Thoracic aorta (tissue), 2 donors: ENCODE results near the gene PPARGC1A. TPM values are rescaled to one million over a fixed set of nuclear protein-coding genes. Genes with fewer than 3 reads are reported as not detected.

Experiments used
- ATAC-seq: fragments of 150-250 bp; one replicate; pipeline ENCODE4 v1.8.0; 2017; ENCODE audit warnings: low read depth; ENCODE audit not compliant: insufficient number of reproducible peaks, low FRiP score
- DNase-seq: peaks from one replicate; pipeline ENCODE4 v3.0.0-alpha.2; 2020; ENCODE audit warnings: low spot score
- H3K27ac ChIP-seq, 2 donors: fragments of 200-600 bp; sonication (generic); 1 replicate in 1 of 2; 2 replicates in 1 of 2; pipeline ENCODE4 v1.5.1; 2016; ENCODE audit warnings: mild to moderate bottlenecking in 2 of 2, moderate library complexity in 2 of 2
- H3K27me3 ChIP-seq: fragments of 200-600 bp; sonication (generic); replicated peaks from 2 replicates; pipeline ENCODE4 v1.6.0; 2016; ENCODE audit warnings: mild to moderate bottlenecking; ENCODE audit not compliant: insufficient read depth
- H3K36me3 ChIP-seq: fragments of 200-600 bp; sonication (generic); one replicate; pipeline ENCODE4 v1.5.1; 2016
- H3K4me1 ChIP-seq, 2 donors: fragments of 200-600 bp; sonication (generic); 1 replicate in 1 of 2; 2 replicates in 1 of 2; pipeline versions ENCODE4 v1.5.1 to v1.6.0; 2016; ENCODE audit warnings: low read depth in 2 of 2, mild to moderate bottlenecking in 1 of 2; ENCODE audit not compliant: control insufficient read depth in 1 of 2
- H3K4me3 ChIP-seq: fragments of 200-600 bp; sonication (generic); 2 replicates; pipeline ENCODE4 v1.5.1; 2016; ENCODE audit warnings: mild to moderate bottlenecking
- H3K9me3 ChIP-seq: fragments of 200-600 bp; sonication (generic); 2 replicates; pipeline ENCODE4 v1.5.1; 2016
- total RNA-seq, 2 donors: library from RNA; depleted of rRNA; stranded (reverse); fragments of >200 nt; gene quantifications; one replicate each; pipeline versions ENCODE4 v1.1.0 to v1.2.3, GENCODE V29; 2016
- TF ChIP-seq, protein P1 (sequence below): fragments of 200-600 bp; sonication (generic); IDR thresholded peaks from one replicate; pipeline ENCODE4 v1.5.1; 2019; ENCODE audit warnings: antibody characterized with exemption

Gene PPARGC1A
- total RNA-seq, 2 donors from 2014 or later, result 0.41 to 1.3 TPM

DNA sequence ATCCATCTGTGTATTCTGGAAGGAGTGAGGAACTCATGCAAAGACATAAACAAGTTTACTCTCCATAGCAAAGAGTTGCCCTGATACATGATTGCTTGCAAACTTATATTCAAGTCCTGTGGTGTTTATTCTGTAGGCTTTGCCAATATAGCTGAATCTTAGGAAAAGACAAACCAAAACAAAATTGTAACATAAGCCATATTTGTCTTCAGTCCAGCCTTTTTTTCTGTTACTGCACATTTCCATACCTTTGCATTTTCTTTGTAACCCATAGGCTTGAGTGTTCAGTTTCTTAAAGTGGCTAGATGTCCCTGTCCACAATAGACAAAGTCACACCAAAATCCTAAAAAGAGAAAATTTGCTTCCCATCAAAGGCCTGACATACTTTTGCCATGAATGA, 120.4 kb downstream of the PPARGC1A start:
- H3K4me3 ChIP-seq, result no peak overlapping the region
- H3K4me1 ChIP-seq, result no peaks in the 10 kb centered on the region
- no peaks in the 10 kb centered on the region for H3K36me3 ChIP-seq
- H3K27me3 ChIP-seq, result no peaks in the 10 kb centered on the region
- no peak for ATAC-seq
- no peaks in the 10 kb centered on the region for H3K9me3 ChIP-seq
- TF ChIP-seq, protein P1, sequence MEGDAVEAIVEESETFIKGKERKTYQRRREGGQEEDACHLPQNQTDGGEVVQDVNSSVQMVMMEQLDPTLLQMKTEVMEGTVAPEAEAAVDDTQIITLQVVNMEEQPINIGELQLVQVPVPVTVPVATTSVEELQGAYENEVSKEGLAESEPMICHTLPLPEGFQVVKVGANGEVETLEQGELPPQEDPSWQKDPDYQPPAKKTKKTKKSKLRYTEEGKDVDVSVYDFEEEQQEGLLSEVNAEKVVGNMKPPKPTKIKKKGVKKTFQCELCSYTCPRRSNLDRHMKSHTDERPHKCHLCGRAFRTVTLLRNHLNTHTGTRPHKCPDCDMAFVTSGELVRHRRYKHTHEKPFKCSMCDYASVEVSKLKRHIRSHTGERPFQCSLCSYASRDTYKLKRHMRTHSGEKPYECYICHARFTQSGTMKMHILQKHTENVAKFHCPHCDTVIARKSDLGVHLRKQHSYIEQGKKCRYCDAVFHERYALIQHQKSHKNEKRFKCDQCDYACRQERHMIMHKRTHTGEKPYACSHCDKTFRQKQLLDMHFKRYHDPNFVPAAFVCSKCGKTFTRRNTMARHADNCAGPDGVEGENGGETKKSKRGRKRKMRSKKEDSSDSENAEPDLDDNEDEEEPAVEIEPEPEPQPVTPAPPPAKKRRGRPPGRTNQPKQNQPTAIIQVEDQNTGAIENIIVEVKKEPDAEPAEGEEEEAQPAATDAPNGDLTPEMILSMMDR, result no peak
- no peak for DNase-seq
- no peak overlapping the region for H3K27ac ChIP-seq

DNA sequence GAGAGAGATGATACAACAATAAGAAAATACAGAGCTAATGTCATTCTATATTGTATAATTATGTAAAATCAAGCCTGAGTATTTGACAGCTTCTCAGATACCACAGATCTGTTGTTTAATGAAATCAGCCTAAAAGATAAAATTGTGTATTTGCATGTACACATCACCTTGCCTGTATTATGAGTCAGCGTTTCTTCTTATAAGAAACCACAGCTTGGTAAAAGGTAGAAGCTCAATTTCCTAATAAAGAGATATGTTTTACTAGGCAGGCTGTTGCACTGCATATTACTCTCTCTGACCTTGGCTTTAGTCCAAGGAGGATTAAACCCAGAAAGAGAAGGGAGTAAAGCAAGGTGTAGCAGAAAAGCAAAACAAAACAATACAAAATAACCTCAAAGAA, 121.3 kb downstream of the PPARGC1A start:
- H3K4me1 ChIP-seq, result no peaks in the 10 kb centered on the region
- no peak for ATAC-seq
- no peaks in the 10 kb centered on the region for H3K27me3 ChIP-seq

DNA sequence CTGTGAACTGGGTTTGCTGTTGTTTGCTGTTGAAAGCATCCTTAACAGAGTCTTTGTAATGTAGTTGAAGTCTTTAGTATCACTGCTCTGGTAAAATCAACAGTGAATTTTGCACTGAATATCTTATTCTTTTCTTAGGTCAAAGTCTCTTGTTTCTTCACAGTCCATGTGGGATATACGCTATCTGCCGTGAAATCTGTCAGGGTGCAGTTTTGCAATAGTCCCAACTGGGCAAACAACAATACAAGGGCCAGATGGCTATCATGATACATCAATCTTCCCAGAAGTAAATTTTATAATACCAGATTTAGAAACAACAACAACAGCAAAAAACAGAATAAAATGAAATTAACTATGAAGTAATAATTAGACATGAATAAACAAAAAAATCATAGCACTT, 123.5 kb downstream of the PPARGC1A start:
- Histone ChIP-seq H3K27me3 (no peaks in the 10 kb centered on the region), H3K4me1 (no peaks in the 10 kb centered on the region), H3K4me3 (no peak overlapping the region), H3K9me3 (no peaks in the 10 kb centered on the region), H3K27ac (no peak overlapping the region), H3K36me3 (no peaks in the 10 kb centered on the region)
- ATAC-seq, result no peak
- DNase-seq, result no peak
- TF ChIP-seq, protein P1, result no peak

More for the DNA sequence above, 121.3 kb downstream of the PPARGC1A start:
- H3K4me3 ChIP-seq, result no peak overlapping the region
- no peaks in the 10 kb centered on the region for H3K36me3 ChIP-seq
- H3K27ac ChIP-seq, result no peak overlapping the region
- TF ChIP-seq, protein P1, result no peak
- H3K9me3 ChIP-seq, result no peaks in the 10 kb centered on the region
- DNase-seq, result no peak

DNA sequence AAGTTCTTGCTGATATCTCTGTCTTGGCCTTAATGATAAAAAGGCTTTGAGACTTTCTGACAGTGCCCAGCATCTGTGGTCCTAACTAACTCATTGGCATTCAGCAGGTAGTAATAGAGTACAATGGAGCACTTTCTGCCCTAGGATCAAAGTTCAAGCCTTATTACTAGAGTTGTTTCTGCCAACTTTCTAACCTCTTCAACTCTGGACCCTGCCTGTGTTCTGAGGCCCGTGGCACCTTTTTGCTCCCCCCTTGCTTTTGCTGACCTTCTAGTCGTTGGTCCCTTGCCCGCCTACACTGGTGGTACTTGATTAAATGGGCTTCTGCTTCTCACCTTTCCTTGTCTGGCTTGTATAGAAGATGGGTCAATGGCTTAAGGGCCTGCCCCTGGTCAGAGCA, 126.3 kb downstream of the PPARGC1A start:
- ATAC-seq (no peak), DNase-seq (no peak)
- TF ChIP-seq, protein P1, result no peak
- Histone ChIP-seq H3K27me3 (no peaks in the 10 kb centered on the region), H3K36me3 (no peaks in the 10 kb centered on the region), H3K4me3 (no peak overlapping the region), H3K4me1 (no peaks in the 10 kb centered on the region), H3K9me3 (no peaks in the 10 kb centered on the region), H3K27ac (no peak overlapping the region)

DNA sequence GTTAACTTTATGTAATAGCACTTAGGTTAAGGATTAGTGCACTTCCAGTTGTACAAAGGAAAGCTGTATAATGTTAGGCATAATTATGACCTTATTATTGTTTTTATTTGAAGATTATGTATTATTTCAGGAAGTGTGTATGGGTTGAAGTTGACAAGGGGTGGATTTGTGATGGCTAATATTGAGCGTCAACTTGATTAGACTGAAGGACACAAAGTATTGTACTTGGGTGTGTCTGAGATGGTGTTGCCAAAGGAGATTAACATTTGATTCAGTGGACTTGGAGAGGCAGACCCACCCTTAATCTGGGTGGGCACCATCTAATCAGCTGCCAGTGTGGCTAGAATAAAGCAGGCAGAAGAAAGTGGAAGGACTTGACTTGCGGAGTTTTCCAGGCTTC, 127.3 kb downstream of the PPARGC1A start:
- ATAC-seq, result no peak
- Histone ChIP-seq H3K4me1 (no peaks in the 10 kb centered on the region), H3K4me3 (no peak overlapping the region), H3K27me3 (no peaks in the 10 kb centered on the region), H3K36me3 (no peaks in the 10 kb centered on the region), H3K27ac (no peak overlapping the region), H3K9me3 (no peaks in the 10 kb centered on the region)
- no peak for DNase-seq
- TF ChIP-seq, protein P1, result no peak
